Kasumi-1 (cell line): Measurements from ENCODE around the gene COL2A1.

Source experiments
- DNase-seq, 2 experiments: peaks; one replicate each; lab custom pipeline; 2025; lab: John Stamatoyannopoulos, UW

The COL2A1 gene

DNA sequence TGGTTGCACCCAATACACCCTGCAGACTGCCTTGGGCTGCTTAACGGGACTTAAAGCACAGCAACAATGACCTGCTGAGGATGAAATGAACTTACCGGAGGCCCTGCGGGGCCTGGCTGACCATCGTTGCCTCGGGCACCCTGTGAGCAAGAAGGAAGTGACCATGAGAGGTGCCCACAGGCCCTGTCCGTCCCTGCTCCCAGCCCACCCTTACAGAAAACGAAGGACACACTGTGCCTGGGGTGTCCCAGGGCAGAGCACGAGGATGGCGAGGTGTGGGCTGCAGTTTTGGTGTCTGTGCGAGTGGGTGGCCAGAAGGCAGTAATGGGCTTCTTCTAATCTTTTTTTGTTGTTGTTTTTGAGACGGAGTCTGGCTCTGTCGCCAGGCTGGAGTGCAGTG is 14.6 kb downstream of the COL2A1 start:
- no peak for DNase-seq

DNA sequence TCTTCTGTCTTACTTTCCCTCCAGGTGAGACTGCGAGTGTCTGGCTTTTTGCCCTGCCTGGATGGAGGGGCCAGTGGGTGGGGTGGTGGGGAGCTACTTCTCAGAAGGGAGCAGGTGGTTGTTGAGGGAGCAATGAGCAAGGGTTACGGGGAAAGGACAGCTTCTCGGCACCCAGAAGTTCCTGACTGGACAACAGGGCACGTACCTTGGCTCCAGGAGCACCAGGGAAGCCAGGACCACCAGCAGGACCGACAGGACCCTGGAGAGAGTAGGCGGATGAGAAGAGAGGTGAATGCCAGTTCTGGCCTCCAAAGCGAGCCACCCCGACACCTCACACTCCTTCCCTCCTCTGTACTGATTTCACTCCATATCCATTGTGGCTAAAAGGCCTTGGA is 15.3 kb downstream of the COL2A1 start:
- DNase-seq = no peak

DNA sequence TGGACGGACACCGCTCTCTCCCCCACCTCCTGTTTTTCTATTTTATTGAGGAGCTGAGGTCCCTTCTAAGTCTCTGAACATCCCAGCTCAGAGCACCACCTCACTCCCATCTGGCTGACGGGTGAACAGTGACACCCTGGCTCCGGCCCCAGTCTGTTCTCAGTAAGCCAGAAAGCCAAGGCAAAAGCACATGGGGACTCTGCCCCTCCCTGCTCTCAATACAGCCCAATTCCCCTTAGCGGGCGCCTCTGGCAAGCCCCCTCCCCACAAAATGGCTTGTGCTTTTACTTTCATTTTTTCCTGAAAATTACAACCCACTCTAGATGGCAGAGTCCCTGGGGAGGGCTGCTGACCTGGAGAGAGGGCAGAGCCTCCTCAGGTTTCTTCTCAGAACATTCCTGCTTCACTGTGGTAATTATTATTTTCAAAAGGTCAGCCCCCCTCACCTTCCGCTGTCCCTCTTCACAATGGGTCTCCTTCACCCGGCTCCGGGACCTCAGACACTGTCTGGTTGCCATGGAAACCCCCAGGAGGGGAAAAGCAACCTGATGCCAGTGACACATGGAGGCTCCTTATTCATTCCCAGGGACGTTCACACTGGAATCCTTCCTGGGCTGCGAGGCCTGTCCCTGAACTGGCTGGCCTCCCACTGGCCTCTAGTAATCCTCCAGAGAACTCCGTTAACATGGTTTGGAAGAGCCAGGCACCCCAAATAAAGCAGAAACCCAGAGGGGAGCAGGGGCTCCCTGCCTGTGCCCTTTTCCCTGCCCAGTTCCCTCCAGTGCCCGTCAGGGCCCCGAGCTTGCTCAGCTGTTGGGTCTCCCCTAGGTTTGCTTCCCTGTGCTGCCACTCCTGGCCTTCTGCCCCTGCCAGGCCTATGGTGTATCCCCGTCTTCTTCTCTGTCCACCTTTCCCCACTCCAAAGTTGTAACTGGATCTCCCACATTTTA is 15.9 kb downstream of the COL2A1 start:
- no peak for DNase-seq

DNA sequence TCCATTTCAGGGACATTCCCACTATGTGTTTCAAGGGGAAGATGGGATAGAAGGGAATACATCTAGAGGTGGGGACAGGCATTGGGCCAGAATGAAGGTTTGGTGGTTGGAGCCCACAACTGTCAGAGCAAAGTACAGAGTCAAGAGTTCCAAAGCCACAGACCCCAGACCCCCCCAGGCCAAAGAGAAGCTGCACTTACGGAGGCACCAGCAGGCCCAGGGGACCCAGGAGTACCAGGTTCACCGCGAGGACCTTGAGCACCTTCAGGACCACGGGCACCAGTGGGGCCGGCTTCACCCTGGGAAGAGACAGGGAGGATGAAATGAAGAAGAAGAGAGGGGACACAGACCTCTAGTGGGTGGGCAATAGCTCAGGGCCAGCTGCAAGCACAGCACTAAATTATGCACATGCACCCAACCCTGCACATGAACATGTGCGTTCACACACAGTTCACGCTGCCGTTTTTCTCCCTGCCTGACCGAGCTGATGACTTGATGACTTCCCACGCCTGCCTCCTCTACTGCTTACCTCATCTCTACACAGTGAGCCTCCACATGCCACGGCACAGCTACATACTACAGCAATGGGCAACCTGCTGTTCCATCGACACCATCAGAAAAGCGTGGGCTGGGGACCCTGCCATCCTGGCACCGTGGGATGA is 16.7 kb downstream of the COL2A1 start:
- no peak for DNase-seq

DNA sequence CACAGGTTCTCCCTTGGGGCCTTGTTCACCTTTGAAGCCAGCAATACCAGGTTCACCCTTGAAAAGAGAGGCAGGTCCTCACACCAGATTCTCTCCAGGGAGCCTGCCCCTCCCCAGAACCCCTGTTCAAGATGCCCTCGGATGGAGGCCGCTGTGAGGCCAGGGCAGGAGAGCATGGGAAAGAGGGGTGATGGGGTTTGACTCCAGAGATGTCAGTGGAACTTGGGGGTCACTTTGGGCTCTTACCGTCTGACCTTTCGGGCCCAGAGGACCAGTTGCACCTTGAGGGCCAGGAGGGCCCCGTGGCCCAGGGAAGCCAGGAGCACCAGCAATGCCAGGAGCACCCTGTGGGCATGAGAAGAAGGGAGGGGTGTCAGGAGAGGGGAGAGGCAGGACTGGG is 17.4 kb downstream of the COL2A1 start:
- DNase-seq = no peak

DNA sequence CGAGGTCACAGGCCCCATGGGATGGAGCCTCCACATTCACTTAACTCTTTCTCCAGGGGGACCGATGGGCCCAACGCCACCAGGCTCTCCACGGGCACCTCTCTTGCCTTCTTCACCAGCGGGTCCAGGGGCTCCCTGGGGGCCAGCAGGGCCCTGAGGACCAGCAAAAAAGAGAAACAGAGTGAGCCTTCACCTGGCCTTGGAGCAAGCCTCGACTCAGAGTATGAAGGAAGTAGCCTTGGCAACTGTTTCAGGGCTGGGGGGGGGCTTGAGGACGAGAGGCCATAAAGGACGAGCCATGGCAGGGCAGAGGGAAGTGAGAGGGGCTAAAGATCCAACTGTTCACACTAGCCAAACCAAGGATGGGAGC is 18.0 kb downstream of the COL2A1 start:
- no peak for DNase-seq

DNA sequence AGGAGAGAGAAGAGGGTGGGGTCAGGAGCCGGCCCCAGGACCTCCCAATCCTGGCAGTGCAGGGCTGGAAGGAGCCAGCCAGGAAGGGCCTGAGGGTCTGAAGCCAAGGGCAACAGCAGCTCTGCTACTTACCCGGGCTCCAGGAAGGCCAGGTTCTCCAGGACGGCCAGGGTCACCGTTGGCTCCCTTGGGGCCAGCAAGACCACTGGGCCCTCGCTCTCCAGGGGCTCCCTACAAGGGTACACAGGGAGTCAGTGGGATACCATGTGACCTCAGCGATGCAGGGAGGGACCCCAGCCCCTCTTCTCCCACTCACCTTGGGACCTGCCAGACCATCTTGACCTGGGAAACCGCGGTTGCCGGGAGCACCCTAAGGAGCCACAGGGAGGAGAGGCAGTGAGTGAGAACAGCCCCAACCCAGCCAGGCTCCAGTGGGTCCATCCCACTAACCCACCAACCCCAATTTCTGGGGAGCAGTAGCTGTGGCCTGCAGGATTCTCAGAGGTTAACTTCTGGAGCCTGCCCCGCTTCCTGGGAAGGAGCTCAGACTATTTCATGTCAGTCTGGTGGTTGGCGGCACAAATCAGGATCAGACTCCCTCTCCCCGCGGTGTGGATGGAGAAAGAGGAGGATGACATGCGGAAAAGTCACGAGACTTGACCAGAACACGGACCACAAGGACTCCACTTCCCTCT is 18.5 kb downstream of the COL2A1 start:
- DNase-seq = no peak

DNA sequence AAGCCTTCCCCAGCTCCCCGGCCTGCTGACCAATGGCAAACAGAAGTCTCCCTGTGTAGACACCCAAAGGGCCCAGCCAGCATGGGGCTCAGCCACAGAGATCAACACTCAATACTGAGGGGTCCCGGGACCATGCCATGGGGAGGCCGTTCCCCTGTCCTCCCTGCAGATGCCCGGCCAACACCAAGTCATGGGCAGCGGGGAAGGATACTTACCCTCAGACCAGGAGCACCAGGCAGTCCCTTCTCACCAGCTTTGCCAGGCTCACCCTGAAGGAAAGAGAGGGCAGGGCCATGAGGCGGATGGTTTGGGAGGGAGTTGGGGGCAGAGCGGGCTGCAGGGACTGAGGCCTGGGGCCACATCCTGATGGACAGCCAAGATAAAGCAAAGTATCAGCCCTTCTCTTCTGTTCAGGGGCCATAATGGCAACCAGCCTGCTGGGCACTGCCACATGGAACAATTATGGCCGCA is 19.9 kb downstream of the COL2A1 start:
- DNase-seq = no peak

DNA sequence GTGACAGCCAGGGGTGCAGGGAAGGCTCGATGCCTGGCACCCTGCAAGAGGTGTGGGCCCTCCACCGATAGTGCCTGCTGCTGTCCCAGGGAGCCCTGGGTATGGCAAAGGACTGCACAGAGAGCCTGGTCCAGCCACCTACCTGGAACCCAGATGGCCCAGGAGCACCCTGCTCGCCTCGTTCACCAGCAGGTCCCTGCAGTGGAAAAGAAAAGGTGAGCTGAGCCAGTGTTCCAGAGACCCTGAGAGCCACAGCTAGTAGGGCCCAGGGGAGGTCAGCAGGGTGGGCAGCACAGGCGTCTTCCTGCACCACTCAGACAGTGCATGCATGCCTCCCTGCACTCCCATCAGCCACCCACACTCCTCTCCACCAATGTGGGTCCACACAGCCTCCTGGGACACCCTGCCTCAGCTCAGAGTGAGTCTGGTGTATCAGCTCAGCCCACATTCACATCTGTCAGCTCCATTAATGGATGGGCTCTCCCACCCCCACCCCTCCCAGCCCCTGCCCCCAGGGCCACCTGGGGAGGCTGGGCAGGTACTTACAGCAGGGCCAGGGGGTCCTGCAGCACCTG is 20.6 kb downstream of the COL2A1 start:
- DNase-seq = no peak

DNA sequence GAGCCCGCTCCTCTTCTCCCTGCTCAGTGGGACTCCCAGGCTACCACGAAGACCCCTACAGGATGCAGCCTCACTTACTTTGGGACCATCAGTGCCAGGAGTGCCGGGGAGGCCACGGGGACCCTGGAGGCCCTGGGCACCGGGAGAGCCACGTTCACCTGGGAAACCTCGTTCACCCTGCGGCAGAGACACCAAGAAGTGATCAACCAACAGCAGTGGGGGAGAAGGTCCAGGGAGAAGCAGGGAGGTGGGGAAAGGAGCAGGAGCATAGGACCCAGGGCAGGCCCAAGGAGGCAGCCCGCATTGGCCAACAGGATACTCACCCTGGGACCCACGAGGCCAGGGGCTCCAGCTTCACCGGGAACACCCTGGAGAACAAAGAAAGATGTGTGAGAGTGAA is 21.5 kb downstream of the COL2A1 start:
- DNase-seq = no peak

DNA sequence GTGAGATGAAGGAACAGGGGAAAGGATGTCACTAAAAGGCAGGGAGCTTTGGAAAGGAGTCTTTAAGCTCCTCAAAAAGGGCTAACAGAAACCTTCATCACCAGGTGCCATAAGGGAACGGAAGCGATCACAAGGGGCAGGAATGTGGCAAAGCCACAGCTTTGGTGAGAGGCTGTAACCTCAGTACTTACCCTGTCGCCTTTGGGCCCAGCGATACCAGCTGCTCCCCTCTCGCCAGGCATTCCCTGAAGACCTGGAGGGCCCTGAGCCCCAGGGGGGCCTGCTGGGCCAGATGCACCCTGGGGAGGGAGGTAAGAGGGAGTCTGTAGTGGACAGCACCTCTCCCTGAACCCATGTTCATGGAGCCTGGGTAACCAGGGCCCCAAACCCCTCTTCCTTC is 22.0 kb downstream of the COL2A1 start:
- DNase-seq = no peak

DNA sequence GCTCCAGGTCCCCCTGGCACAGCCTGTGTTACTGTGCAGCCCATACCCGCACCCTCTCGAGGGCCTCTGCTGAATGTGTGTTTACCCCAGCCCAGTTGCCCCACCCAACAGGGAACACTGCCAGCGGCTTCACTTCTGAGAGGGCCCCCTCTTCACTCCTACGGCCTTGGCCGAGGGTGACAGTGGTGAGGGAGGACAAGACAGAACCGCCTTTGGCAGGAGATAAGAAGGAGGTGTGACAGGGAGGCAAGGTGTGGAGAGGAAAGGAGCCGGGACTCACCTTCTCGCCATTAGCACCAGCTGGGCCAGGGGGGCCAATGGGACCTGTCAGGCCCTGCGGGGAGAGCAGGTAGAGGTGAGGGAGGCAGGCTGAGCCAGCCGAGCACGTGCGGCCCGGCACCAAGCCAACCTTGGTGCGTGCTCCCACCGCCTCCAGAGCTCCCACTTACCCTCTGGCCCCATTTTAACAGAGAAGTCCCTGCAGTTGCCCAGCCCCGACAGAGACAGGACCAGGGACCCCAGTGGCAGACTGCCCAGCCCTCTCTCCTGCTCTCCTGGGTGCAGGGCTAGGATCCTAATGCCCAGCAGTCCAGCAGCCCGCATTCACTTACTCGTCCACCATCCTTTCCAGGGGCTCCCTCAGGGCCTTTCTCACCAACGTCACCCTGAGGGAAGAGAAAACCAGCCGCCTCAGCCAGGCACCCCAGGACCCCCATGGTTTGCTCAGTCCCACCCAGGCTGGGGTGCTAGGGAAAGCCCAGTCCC is 22.6 kb downstream of the COL2A1 start:
- no peak for DNase-seq

DNA sequence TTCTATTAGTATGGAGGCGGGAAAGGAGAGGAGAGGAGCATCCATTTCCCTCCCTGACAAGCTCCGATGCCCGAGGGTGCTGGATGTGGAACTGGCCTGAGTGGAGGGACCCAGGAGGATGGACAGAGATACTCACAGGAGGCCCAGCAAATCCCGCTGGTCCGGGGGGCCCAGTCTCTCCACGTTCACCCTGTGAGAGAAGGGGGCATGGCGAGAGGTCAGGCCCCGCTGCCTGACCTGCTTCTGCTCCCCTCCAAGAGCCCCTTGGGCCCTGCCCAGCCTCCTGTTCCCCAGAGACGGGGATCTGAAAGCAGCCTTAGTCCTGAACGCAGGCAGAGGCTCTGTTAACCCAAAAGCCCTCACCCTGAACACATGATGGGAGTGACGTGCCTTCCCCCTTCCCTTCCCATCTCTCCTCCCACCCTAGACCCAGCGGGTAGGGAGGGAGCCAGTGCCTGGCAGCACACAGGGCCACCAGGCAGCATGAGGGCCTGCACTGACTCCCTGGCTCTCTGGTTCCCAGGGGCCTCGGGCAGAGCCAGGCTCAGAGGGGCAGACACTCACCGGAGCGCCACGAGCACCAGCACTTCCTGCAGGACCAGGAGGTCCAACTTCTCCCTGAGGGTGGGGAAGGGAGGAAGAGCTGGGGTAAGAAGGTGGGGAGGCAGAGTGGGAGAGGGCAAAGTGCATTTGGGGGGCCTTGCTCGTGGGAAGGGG is 23.3 kb downstream of the COL2A1 start:
- DNase-seq = no peak

DNA sequence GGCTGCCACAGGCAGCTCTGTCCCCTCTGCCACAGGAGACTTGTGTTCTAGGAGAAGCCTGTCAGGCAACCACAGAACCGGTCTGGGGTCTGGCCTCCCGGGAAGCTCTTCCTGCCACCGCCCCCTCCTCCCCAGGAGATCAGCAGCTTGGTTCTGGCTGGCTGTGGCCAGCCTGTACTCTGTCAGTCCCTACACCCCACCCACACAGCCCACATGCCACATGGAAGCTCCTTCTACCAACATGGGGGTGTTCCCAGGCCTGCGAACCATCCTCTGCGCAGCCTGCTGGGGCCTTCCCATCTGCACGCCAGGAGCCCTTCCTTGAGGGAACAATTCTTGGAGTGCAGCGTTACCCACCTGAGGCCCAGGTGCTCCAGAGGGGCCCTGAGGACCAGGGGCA is 24.1 kb downstream of the COL2A1 start:
- DNase-seq = no peak

DNA sequence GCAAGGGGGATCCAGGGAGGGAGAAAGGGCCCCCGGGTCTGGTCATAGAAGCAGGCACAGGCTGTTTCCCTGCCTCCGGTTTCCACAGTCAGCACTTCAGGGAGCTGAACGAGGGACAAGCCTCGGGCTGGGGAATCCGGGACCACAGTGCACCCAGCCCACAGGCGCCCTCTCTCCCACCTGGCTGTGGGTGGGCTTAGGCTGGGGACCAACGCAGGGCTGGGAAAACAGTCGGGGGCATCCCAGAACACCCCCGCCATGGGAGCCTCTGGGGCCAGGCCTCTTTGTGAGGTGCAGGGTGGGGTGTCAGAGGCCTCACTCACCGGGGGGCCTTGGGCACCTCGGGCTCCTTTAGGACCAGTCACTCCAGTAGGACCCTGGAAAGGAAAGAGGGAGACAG is 24.6 kb downstream of the COL2A1 start:
- no peak for DNase-seq

DNA sequence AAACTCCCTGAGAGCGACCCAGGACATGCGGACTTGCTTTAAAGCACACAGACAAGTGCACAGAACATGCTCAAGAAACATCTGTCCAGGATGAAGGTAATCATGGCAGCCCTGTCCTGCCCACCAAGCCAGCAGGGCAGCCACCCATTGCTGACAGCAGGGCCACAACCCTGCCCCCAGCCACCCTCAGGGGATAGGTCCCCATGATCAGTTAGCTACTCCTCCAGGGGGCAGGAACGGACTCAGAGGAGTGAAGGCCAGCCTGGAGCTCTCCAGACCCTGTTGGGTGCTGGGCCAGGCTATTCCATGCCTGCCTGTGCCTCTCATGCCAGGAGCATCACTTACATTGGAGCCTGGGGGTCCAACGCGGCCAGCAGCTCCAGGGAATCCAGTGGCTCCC is 25.1 kb downstream of the COL2A1 start:
- no peak for DNase-seq

DNA sequence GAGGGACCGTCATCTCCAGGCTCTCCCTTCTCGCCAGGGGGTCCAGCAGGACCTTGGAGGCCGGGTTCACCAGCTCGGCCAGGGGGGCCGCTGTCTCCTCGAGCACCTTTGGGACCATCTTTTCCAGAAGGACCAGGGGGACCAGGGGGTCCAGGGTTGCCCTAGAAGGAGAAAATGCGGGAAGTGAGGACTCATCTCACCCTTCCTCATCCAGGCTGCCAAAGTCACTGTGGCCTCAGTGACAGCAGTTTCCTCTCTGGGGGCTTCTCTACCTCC is 25.7 kb downstream of the COL2A1 start:
- DNase-seq = no peak

DNA sequence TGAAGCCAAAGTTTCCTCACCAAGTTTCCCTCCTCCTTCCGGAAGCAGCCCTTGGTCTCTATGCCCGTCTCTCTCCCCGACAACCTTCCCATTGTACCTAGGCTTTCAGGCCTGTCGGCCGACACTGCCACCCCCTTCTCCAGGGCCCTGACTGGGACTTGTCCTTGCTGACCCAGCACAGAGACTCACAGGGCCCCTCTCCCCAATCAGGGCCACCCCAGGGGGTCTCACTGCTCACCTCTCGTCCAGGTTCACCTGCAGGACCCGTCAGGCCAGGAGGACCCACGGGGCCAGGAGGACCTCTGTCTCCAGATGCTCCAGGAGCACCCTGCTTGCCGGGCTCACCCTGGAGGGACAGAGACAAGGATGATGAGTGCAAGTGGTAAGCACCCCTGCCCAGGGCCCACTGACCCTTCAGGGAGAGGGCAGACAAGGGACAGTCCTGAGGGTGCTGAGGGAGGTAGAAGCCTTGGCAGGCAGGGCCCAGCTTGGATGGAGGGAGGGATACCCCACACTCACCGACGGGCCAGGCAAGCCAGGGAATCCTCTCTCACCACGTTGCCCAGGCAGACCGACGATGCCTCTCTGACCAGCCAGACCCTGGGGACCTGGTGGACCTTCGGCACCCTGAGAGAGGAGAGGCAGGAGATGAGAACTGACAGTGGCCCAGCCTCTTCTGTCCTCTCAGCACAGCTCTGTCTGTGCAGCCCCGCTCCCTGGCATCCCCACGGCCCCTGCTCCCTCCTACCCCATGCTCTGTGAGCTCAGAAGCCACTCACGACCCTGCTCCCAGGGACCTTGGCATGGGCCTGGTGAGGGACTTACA is 26.3 kb downstream of the COL2A1 start:
- no peak for DNase-seq

DNA sequence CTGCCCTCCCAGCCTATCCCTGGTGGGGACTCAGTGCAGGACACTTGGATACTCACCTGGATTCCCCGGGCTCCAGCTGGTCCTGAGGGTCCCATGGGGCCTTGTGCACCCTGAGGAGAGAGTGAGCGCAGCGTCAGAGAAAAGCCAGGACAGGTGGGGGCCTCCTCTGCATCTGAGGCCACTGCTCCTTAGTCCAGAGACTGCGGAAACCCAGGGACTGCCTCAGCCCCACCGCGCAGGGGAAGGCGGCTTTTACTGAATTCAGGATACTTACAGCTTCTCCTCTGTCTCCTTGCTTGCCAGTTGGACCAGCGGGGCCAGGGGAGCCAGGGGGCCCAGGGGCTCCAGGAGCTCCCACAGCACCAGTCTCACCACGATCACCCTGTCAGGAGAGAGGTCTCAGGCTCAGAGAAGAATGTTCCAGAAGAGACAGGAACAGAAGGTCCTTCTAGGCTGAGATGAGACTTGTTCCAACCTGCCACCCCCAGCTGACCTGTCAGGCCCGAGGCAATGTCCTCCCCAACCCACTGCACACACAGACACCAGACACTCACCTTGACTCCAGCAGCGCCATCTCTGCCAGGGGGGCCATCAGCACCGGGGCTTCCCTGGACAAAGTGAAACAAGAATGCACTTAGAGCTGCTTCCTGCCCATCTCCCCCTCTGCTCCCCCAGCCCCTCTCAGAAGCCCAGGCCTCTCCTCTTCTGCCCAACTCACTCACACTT is 27.1 kb downstream of the COL2A1 start:
- DNase-seq = no peak

DNA sequence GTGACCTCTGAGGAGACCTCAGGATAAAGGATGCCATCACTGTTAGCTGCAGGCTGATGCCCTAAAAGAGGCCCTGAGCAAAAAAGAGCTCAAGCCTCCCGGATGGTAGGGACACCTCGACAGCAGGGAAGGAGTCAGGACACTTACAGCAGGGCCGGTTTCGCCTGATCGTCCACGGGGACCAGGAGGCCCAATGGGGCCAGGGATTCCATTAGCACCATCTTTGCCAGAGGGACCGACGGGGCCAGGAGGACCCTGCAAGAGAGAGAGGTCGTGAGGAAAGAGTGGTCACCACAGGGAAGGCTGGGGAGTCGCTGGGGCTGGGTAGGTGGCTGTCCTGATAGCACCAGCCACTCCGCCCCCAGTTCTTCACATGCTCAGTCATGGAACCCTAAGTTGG is 28.5 kb downstream of the COL2A1 start:
- no peak for DNase-seq
